ENCODE measurements around the gene LCAT. TPM values are rescaled to one million over a fixed set of nuclear protein-coding genes. Genes with fewer than 3 reads are reported as not detected.

The LCAT gene
- 15.8 and 17.0 TPM in 2 replicates for total RNA-seq

GRCh38 chr16:67943619-67944504, at the start of gene LCAT:
Gene LCAT, minus strand, starts transcription at chr16:67944120. Its CDS starts 19 bp downstream, at chr16:67944101.
- no peaks in the 10 kb centered on the region for H3K9me3 Mint-ChIP-seq
- ATAC-seq (ENCODE audit: low read depth) (no peak), DNase-seq (no peak)
- TF ChIP-seq CTCF (IDR thresholded peaks at IDR 0.05), result no peak
- H3K27me3 Mint-ChIP-seq, result no peaks in the 10 kb centered on the region
- peaks cover 16% of the 10 kb centered on the region for H3K36me3 Mint-ChIP-seq (ENCODE audit: low read depth)
- ChIA-PET POLR2A (interaction anchor here (1.0 to 1.1 kb wide), 2 partner anchors 8 to 17 kb away, joined by 3 read pairs; no protein-coding TSS in a partner anchor), CTCF (interaction anchor here (1.2 kb wide), 2 partner anchors 60 to 97 kb away, joined by 3 read pairs; no protein-coding TSS in a partner anchor)
- peaks cover 18% of the 10 kb centered on the region for H3K4me1 Mint-ChIP-seq
- no peak within 1 kb of the TSS for H3K27ac Mint-ChIP-seq
- H3K4me3 Mint-ChIP-seq, result no peak within 1 kb of the TSS
- intact Hi-C loops (cut with micrococcal nuclease), result no loop called here

GRCh38 chr16:67993207-67994039, 49.5 kb upstream of the LCAT start:
- ChIA-PET POLR2A (interaction anchor here (0.6 to 4.6 kb wide), 9 partner anchors 10 to 81 kb away, joined by 3 to 28 read pairs (median 4); partner anchors contain the start of genes DDX28, DUS2, PSMB10 and SLC12A4), CTCF (interaction anchor here (0.8 to 2.0 kb wide), 7 partner anchors 9 to 51 kb away, joined by 3 to 17 read pairs (median 5); partner anchors contain the start of genes DDX28 and DUS2)
- TF ChIP-seq CTCF (IDR thresholded peaks at IDR 0.05), result peak; percentile 47
- H3K27me3 Mint-ChIP-seq, result no peaks in the 10 kb centered on the region
- ATAC-seq (ENCODE audit: low read depth) (peak; percentile 77), DNase-seq (peak; percentile 88)
- H3K4me3 Mint-ChIP-seq, result peak overlapping the region; percentile 77
- intact Hi-C loops (cut with micrococcal nuclease), result loop anchor here (1.0 to 10.0 kb wide), 10 partner anchors 8 to 469 kb away; partner anchors contain the start of genes C16orf86, DDX28, DUS2 and ENKD1
- H3K9me3 Mint-ChIP-seq, result no peaks in the 10 kb centered on the region
- H3K4me1 Mint-ChIP-seq, result peaks cover 78% of the 10 kb centered on the region
- peak overlapping the region; percentile 98 for H3K27ac Mint-ChIP-seq
- H3K36me3 Mint-ChIP-seq (ENCODE audit: low read depth), result peaks cover 9% of the 10 kb centered on the region

- H3K27ac Mint-ChIP-seq, result peak overlapping the region; percentile 77
- ChIA-PET POLR2A (interaction anchor here (0.6 to 4.1 kb wide), 8 partner anchors 13 to 92 kb away, joined by 3 to 26 read pairs (median 8); partner anchors contain the start of genes DDX28, DUS2 and PSMB10), CTCF (interaction anchor here (1.1 to 3.7 kb wide), 3 partner anchors 13 to 109 kb away, joined by 3 to 28 read pairs (median 4); no protein-coding TSS in a partner anchor)
- no peaks in the 10 kb centered on the region for H3K9me3 Mint-ChIP-seq
- ATAC-seq (ENCODE audit: low read depth) (no peak), DNase-seq (no peak)
- intact Hi-C loops (cut with micrococcal nuclease), result loop anchor here (1.0 to 10.0 kb wide), 10 partner anchors 7 to 468 kb away; partner anchors contain the start of genes C16orf86, DDX28, DUS2 and ENKD1
- peaks cover 80% of the 10 kb centered on the region for H3K4me1 Mint-ChIP-seq
- H3K27me3 Mint-ChIP-seq, result no peaks in the 10 kb centered on the region
- no peak for TF ChIP-seq CTCF (IDR thresholded peaks at IDR 0.05)
- peak overlapping the region; percentile 32 for H3K4me3 Mint-ChIP-seq
- peaks cover 9% of the 10 kb centered on the region for H3K36me3 Mint-ChIP-seq (ENCODE audit: low read depth)
Measured at GRCh38 chr16:67992661-67993206, 48.8 kb upstream of the LCAT start.

GRCh38 chr16:67990018-67990386, 46.1 kb upstream of the LCAT start:
- H3K4me1 Mint-ChIP-seq, result peaks cover 76% of the 10 kb centered on the region
- H3K36me3 Mint-ChIP-seq (ENCODE audit: low read depth), result peaks cover 8% of the 10 kb centered on the region
- no peaks in the 10 kb centered on the region for H3K9me3 Mint-ChIP-seq
- no peaks in the 10 kb centered on the region for H3K27me3 Mint-ChIP-seq
- ATAC-seq (ENCODE audit: low read depth) (no peak), DNase-seq (no peak)
- CTCF ChIA-PET, result interaction anchor here (0.9 to 3.7 kb wide), 4 partner anchors 48 to 173 kb away, joined by 3 to 28 read pairs (median 4); no protein-coding TSS in a partner anchor
- peak overlapping the region; percentile 73 for H3K27ac Mint-ChIP-seq
- POLR2A ChIA-PET, result interaction anchor here (0.5 to 2.9 kb wide), 5 partner anchors 9 to 199 kb away, joined by 3 to 10 read pairs (median 3); partner anchors contain the start of genes DDX28, DPEP2, DUS2 and NFATC3
- TF ChIP-seq CTCF (IDR thresholded peaks at IDR 0.05), result no peak
- intact Hi-C loops (cut with micrococcal nuclease), result loop anchor here (5.0 to 10.0 kb wide), 2 partner anchors 323 to 465 kb away; partner anchors contain the start of genes C16orf86, ENKD1 and RIPOR1
- H3K4me3 Mint-ChIP-seq, result no peak overlapping the region

Measured in activated B cell treated with CpG ODN at 0.5 μM for 24 hours (primary cell).